ENCODE results near the gene FLCN.

FLCN gene

DNA sequence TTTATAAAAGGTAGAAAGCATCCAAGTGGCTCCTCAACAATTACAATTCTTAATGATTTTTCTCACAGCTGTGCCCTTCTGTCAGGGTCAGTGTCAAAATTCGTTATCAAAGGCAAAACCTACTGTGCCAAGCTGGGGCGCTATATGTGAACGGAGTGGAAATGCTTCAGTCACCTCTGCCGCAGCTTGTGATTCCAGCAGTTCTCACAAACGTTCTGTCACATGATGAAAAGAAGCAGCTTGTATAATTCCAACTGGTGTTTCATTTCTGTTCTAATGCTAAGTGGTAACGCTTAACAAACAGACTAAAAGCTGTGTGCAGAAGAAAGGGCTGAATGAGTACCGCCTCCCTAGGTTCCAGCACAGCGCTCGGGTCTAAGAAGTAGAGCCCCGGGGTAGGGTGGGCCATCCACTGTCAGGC, 45.0 kb downstream of the FLCN start:
- DNase-seq: no peak
- no peak overlapping the region for H3K27ac ChIP-seq (ENCODE audit: low read length)
- no peaks in the 10 kb centered on the region for H3K27me3 ChIP-seq (replicated peaks; ENCODE audit: insufficient read depth, low read length)
- H3K4me3 ChIP-seq (ENCODE audit: low read length): no peak overlapping the region
- H2AFZ ChIP-seq (ENCODE audit: low read length): no peak overlapping the region
- H3F3A ChIP-seq (ENCODE audit: insufficient read depth, low read length): no peaks in the 10 kb centered on the region
- TF ChIP-seq, protein P1, sequence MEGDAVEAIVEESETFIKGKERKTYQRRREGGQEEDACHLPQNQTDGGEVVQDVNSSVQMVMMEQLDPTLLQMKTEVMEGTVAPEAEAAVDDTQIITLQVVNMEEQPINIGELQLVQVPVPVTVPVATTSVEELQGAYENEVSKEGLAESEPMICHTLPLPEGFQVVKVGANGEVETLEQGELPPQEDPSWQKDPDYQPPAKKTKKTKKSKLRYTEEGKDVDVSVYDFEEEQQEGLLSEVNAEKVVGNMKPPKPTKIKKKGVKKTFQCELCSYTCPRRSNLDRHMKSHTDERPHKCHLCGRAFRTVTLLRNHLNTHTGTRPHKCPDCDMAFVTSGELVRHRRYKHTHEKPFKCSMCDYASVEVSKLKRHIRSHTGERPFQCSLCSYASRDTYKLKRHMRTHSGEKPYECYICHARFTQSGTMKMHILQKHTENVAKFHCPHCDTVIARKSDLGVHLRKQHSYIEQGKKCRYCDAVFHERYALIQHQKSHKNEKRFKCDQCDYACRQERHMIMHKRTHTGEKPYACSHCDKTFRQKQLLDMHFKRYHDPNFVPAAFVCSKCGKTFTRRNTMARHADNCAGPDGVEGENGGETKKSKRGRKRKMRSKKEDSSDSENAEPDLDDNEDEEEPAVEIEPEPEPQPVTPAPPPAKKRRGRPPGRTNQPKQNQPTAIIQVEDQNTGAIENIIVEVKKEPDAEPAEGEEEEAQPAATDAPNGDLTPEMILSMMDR (IDR thresholded peaks at IDR 0.05; ENCODE audit: low read length): no peak
- TF ChIP-seq EZH2 (optimal IDR thresholded peaks at IDR 0.05; ENCODE audit: low read depth, low read length): no peak
- no peak for TF ChIP-seq EZH2phosphoT487 (IDR thresholded peaks at IDR 0.05; ENCODE audit: low read length)
- H3K79me2 ChIP-seq (ENCODE audit: low read length): no peaks in the 10 kb centered on the region
- H3K9me2 ChIP-seq (replicated peaks; ENCODE audit: insufficient read depth, low read length): no peaks in the 10 kb centered on the region
- no peak overlapping the region for H3K9ac ChIP-seq (ENCODE audit: low read length)
- H4K20me1 ChIP-seq (ENCODE audit: insufficient read depth, low read length): no peaks in the 10 kb centered on the region
- H3K4me1 ChIP-seq (ENCODE audit: low read length): 0 out of 2 replicates have a peak, but pooled peaks cover 3% of the 10 kb centered on the region
- H3K4me2 ChIP-seq (ENCODE audit: low read depth, low read length): no peak overlapping the region
- H3K9me3 ChIP-seq (replicated peaks; ENCODE audit: insufficient read depth, low read length): no peaks in the 10 kb centered on the region
- H3K36me3 ChIP-seq (replicated peaks; ENCODE audit: insufficient read depth, low read length): 0 out of 2 replicates have a peak, but pooled peaks cover 3% of the 10 kb centered on the region

DNA sequence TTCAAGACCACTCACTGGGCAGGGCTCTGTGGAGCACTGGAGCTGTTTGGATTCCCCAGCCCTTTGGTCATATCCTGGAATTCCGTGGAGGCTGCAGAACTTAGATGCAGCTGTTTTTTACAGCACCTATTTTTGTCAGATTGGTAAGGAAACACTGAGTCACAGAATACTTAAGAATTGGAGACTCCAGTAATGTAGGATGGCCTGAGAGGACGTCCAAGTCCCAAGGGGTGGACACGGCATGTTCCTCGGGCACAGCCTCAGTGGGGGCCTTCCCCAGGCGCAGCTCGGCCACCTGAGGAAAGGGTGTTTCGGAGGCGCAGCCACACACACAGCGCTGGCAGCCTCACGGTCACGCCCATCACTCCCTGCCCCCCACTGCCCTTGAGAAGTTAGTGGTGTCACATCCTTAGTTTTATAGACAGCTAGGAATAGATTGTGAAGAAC, 45.6 kb downstream of the FLCN start:
- 0 out of 2 replicates have a peak, but pooled peaks cover 3% of the 10 kb centered on the region for H3K4me1 ChIP-seq (ENCODE audit: low read length)
- no peak for TF ChIP-seq EZH2phosphoT487 (IDR thresholded peaks at IDR 0.05; ENCODE audit: low read length)
- TF ChIP-seq, protein P1 (IDR thresholded peaks at IDR 0.05; ENCODE audit: low read length): no peak
- no peak for TF ChIP-seq EZH2 (optimal IDR thresholded peaks at IDR 0.05; ENCODE audit: low read depth, low read length)
- H4K20me1 ChIP-seq (ENCODE audit: insufficient read depth, low read length): no peaks in the 10 kb centered on the region
- H3K9me3 ChIP-seq (replicated peaks; ENCODE audit: insufficient read depth, low read length): no peaks in the 10 kb centered on the region
- no peaks in the 10 kb centered on the region for H3F3A ChIP-seq (ENCODE audit: insufficient read depth, low read length)
- no peaks in the 10 kb centered on the region for H3K9me2 ChIP-seq (replicated peaks; ENCODE audit: insufficient read depth, low read length)
- H3K9ac ChIP-seq (ENCODE audit: low read length): no peak overlapping the region
- no peak for DNase-seq
- no peak overlapping the region for H3K27ac ChIP-seq (ENCODE audit: low read length)
- H3K27me3 ChIP-seq (replicated peaks; ENCODE audit: insufficient read depth, low read length): no peaks in the 10 kb centered on the region
- H3K79me2 ChIP-seq (ENCODE audit: low read length): no peaks in the 10 kb centered on the region
- H3K4me3 ChIP-seq (ENCODE audit: low read length): no peak overlapping the region
- no peak overlapping the region for H2AFZ ChIP-seq (ENCODE audit: low read length)
- no peak overlapping the region for H3K4me2 ChIP-seq (ENCODE audit: low read depth, low read length)
- H3K36me3 ChIP-seq (replicated peaks; ENCODE audit: insufficient read depth, low read length): 0 out of 2 replicates have a peak, but pooled peaks cover 3% of the 10 kb centered on the region

DNA sequence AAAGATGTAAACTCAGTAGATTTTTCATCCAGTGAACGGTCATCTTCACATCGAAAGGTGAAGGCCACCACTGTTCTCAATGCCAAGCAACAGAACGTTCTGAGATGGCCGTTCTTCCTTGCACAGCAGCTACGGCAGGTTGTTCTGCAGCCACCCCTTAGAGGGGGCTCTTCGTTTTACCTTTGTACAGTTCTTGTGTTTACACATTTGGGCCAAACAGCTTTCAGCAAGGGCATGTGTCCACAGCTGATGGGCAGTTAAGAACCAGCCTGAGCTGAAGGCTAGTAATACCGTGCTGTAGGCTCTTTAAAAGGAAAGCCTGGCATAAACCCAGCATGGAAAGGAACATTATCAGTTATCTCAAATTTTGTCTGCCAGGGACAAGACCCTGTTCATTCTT, 46.8 kb downstream of the FLCN start:
- 0 out of 2 replicates have a peak, but pooled peaks cover 3% of the 10 kb centered on the region for H3K4me1 ChIP-seq (ENCODE audit: low read length)
- H3K27ac ChIP-seq (ENCODE audit: low read length): no peak overlapping the region
- H3K9me2 ChIP-seq (replicated peaks; ENCODE audit: insufficient read depth, low read length): no peaks in the 10 kb centered on the region
- no peak for DNase-seq
- H3F3A ChIP-seq (ENCODE audit: insufficient read depth, low read length): no peaks in the 10 kb centered on the region
- no peak overlapping the region for H3K9ac ChIP-seq (ENCODE audit: low read length)
- TF ChIP-seq, protein P1 (IDR thresholded peaks at IDR 0.05; ENCODE audit: low read length): no peak
- TF ChIP-seq EZH2phosphoT487 (IDR thresholded peaks at IDR 0.05; ENCODE audit: low read length): no peak
- no peak for TF ChIP-seq EZH2 (optimal IDR thresholded peaks at IDR 0.05; ENCODE audit: low read depth, low read length)
- H3K79me2 ChIP-seq (ENCODE audit: low read length): no peaks in the 10 kb centered on the region
- H3K27me3 ChIP-seq (replicated peaks; ENCODE audit: insufficient read depth, low read length): no peaks in the 10 kb centered on the region
- no peak overlapping the region for H3K4me2 ChIP-seq (ENCODE audit: low read depth, low read length)
- H3K9me3 ChIP-seq (replicated peaks; ENCODE audit: insufficient read depth, low read length): no peaks in the 10 kb centered on the region
- H3K4me3 ChIP-seq (ENCODE audit: low read length): no peak overlapping the region
- no peak overlapping the region for H2AFZ ChIP-seq (ENCODE audit: low read length)
- H4K20me1 ChIP-seq (ENCODE audit: insufficient read depth, low read length): no peaks in the 10 kb centered on the region
- 0 out of 2 replicates have a peak, but pooled peaks cover 3% of the 10 kb centered on the region for H3K36me3 ChIP-seq (replicated peaks; ENCODE audit: insufficient read depth, low read length)

Data from MM.1S (cell line).